Tibial artery (tissue), 4 donors: ENCODE data around the gene SNRNP27.

Experiments used
- DNase-seq, 2 donors: peaks; one replicate each; pipeline ENCODE4 v3.0.0-alpha.2; 2019
- H3K27ac ChIP-seq, 2 donors: fragments of 200-600 bp; sonication (generic) in 1 of 2; 1 replicate in 1 of 2; 2 replicates in 1 of 2; pipeline ENCODE4 v1.5.1; 2018 to 2019; ENCODE audit warnings: mild to moderate bottlenecking in 1 of 2
- H3K27me3 ChIP-seq, 2 donors: fragments of 200-600 bp; sonication (generic) in 1 of 2; one replicate each; pipeline versions ENCODE4 v1.5.1 to v1.6.0; 2016 to 2019
- H3K36me3 ChIP-seq, 3 donors: fragments of 200-600 bp; sonication (generic) in 2 of 3; one replicate each; pipeline ENCODE4 v1.5.1; 2016 to 2019; ENCODE audit warnings: mild to moderate bottlenecking in 2 of 3
- H3K4me1 ChIP-seq, 4 donors: fragments of 200-600 bp; sonication (generic) in 2 of 4; 1 replicate in 3 of 4; 2 replicates in 1 of 4; pipeline ENCODE4 v1.5.1; 2016 to 2019
- H3K4me3 ChIP-seq, 2 donors: fragments of 200-600 bp; sonication (generic) in 1 of 2; 1 replicate in 1 of 2; 2 replicates in 1 of 2; pipeline ENCODE4 v1.5.1; 2018 to 2019; ENCODE audit warnings: mild to moderate bottlenecking in 2 of 2
- H3K9me3 ChIP-seq, 3 donors: fragments of 200-600 bp; sonication (generic) in 1 of 3; one replicate each; pipeline ENCODE4 v1.5.1; 2016 to 2019
- intact Hi-C: fragments of 100-400 bp; cut with DNase I; formaldehyde crosslinking; loops from one replicate; pipeline ENCODE4 v1.15.0; 2023; ENCODE audit warnings: low total_unique reads
- TF ChIP-seq, protein P1 (sequence below), 2 experiments: fragments of 200-600 bp in 1 of 2; fragments of 450-650 bp in 1 of 2; IDR thresholded peaks; one replicate each; pipeline ENCODE4 v1.5.1; 2017 to 2019; ENCODE audit warnings: antibody characterized with exemption in 2 of 2, mild to moderate bottlenecking in 1 of 2, moderate library complexity in 1 of 2

The SNRNP27 gene

DNA sequence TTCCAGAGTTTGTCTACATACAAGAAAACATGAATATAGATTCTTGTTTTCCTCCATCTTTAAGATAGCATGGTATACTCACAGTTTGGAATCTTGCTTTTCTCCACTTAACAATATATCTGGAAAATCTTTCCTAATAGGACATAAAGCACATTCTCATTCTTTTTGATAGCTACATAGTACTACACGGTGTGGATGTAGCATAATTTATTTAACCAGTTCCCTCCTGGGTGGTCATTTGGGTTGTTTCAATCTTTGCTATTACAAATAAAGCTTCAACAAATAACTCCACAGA lies 40.8 kb downstream of the SNRNP27 start:
- TF ChIP-seq, protein P1, sequence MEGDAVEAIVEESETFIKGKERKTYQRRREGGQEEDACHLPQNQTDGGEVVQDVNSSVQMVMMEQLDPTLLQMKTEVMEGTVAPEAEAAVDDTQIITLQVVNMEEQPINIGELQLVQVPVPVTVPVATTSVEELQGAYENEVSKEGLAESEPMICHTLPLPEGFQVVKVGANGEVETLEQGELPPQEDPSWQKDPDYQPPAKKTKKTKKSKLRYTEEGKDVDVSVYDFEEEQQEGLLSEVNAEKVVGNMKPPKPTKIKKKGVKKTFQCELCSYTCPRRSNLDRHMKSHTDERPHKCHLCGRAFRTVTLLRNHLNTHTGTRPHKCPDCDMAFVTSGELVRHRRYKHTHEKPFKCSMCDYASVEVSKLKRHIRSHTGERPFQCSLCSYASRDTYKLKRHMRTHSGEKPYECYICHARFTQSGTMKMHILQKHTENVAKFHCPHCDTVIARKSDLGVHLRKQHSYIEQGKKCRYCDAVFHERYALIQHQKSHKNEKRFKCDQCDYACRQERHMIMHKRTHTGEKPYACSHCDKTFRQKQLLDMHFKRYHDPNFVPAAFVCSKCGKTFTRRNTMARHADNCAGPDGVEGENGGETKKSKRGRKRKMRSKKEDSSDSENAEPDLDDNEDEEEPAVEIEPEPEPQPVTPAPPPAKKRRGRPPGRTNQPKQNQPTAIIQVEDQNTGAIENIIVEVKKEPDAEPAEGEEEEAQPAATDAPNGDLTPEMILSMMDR (IDR thresholded peaks at IDR 0.05): no peak
- no peak for DNase-seq
- peak overlapping the region; percentile 18 to 66 for H3K27ac ChIP-seq
- no peak overlapping the region for H3K4me3 ChIP-seq
- intact Hi-C loops: loop anchor here (5.0 kb wide), 1 partner anchor 133 kb away; no protein-coding TSS in a partner anchor
- peaks cover 0 to 38% (median 22%) of the 10 kb centered on the region in 4 donors for H3K4me1 ChIP-seq
- H3K9me3 ChIP-seq: no peaks in the 10 kb centered on the region
- H3K27me3 ChIP-seq: no peaks in the 10 kb centered on the region
- H3K36me3 ChIP-seq: peaks cover 42 to 45% (median 43%) of the 10 kb centered on the region in 3 donors

DNA sequence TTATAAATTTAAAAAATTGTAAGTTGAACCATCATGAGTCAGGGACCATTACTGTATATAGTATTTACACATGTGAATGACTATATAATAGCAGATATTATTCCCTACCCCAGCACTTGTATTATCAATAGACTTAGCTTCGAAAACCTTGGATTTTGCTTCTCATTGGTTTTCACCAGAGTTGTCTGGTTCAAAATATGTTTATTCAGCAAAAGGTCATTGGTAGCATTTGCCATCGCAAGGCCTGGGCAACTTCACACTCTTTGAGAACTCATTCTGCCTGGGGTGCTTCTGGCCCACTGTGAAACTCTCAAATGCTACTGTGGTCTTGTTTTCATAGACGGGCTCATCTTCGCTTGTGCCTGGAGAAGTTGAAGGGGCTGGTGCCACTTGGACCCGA lies 41.3 kb downstream of the SNRNP27 start:
- no peak for DNase-seq
- Histone ChIP-seq H3K27me3 (no peaks in the 10 kb centered on the region), H3K9me3 (no peaks in the 10 kb centered on the region), H3K4me3 (no peak overlapping the region), H3K27ac (peak overlapping the region in 1 of 2 donors; percentile 66), H3K4me1 (peaks cover 0 to 38% (median 22%) of the 10 kb centered on the region in 4 donors), H3K36me3 (peaks cover 44 to 50% (median 46%) of the 10 kb centered on the region in 3 donors)
- TF ChIP-seq, protein P1 (IDR thresholded peaks at IDR 0.05): no peak
- intact Hi-C loops: no loop called here

DNA sequence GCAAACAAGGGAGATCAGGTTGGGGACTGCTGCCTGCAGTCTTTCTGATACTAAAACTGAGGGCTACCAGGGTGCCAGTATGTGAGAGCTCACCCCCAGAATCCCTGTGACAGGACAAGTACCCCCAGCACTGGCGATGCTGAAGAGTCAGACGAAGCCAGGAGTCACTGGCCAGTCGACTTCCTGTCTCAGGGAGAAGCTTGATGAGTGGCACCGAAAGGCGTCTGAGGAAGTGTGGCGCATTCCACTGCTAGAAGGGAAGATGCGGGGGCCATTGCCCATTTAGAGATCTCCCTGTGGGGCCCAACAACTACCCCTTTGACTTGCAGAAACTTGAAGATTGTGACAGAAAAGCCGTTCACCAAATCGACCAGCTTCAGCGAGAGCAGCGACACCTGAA lies 43.1 kb downstream of the SNRNP27 start:
- Histone ChIP-seq H3K27me3 (no peaks in the 10 kb centered on the region), H3K9me3 (no peaks in the 10 kb centered on the region), H3K4me1 (peaks cover 0 to 33% (median 19%) of the 10 kb centered on the region in 4 donors), H3K4me3 (no peak overlapping the region), H3K27ac (no peak overlapping the region), H3K36me3 (peaks cover 44 to 69% (median 46%) of the 10 kb centered on the region in 3 donors)
- intact Hi-C loops: no loop called here
- no peak for DNase-seq
- TF ChIP-seq, protein P1 (IDR thresholded peaks at IDR 0.05): no peak

DNA sequence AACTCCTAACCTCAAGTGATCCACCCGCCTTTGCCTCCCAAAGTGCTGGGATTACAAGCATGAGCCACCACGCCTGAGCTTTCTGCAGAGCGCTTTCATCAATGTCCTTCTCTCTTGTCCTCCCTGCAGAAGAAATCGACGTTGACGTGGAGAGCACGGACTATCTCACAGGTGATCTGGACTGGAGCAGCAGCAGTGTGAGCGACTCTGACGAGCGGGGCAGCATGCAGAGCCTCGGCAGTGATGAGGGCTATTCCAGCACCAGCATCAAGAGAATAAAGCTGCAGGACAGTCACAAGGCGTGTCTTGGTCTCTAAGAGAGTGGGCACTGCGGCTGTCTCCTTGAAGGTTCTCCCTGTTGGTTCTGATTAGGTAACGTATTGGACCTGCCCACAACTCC lies 44.2 kb downstream of the SNRNP27 start:
- H3K36me3 ChIP-seq: peaks cover 44 to 79% (median 56%) of the 10 kb centered on the region in 3 donors
- intact Hi-C loops: no loop called here

DNA sequence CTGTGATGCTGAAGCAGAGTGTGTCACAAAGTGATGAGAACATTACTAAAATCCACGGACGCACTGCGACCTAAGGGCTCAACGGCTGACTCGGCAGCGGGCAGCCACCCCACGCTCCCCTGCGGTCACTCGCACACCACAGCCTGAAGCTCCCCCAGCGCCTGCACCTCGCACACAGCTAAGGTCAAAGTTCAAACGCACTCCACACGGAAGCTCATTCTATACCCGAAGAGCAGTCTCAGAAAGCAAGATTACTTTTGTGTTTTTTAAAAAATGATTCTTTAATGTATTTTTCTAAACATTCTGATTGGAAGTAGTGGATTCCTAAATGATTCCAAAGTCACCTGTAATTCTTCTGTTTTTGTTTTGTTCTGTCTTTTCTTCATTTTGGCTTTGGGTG lies 46.0 kb downstream of the SNRNP27 start:
- no peak for DNase-seq
- intact Hi-C loops: no loop called here
- TF ChIP-seq, protein P1 (IDR thresholded peaks at IDR 0.05): no peak

More for the DNA sequence above, 44.2 kb downstream of the SNRNP27 start:
- H3K4me1 ChIP-seq: peaks cover 0 to 23% (median 12%) of the 10 kb centered on the region in 4 donors
- H3K4me3 ChIP-seq: no peak overlapping the region
- no peak overlapping the region for H3K27ac ChIP-seq
- H3K27me3 ChIP-seq: no peaks in the 10 kb centered on the region
- TF ChIP-seq, protein P1 (IDR thresholded peaks at IDR 0.05): no peak
- DNase-seq: no peak
- H3K9me3 ChIP-seq: no peaks in the 10 kb centered on the region

DNA sequence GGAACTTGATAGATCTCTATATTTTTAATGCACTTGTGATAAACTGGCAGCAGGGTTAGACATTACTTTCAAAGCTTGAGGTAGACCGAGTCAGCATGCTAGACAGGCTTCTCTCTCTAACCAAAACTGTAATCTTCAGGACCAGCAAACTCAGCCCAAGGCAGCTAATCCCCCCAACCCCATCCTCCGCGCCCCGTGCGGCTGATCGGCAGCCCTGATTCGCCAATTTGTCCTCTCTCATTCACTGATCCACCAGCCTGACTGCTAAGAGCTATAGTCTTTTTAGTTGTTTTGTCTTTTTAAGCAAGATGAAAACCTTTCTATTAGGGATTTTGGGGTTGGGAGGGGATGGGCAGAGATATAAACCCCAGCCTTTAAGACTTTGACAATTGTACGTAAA lies 46.9 kb downstream of the SNRNP27 start:
- Histone ChIP-seq H3K27ac (no peak overlapping the region), H3K4me3 (no peak overlapping the region), H3K27me3 (no peaks in the 10 kb centered on the region), H3K9me3 (no peaks in the 10 kb centered on the region), H3K4me1 (no peaks in the 10 kb centered on the region), H3K36me3 (peaks cover 37 to 81% (median 59%) of the 10 kb centered on the region in 3 donors)
- intact Hi-C loops: no loop called here
- no peak for DNase-seq
- TF ChIP-seq, protein P1 (IDR thresholded peaks at IDR 0.05): no peak

More for the DNA sequence above, 46.0 kb downstream of the SNRNP27 start:
- H3K27ac ChIP-seq: no peak overlapping the region
- peaks cover 0 to 5% (median 0%) of the 10 kb centered on the region in 4 donors for H3K4me1 ChIP-seq
- H3K4me3 ChIP-seq: no peak overlapping the region
- no peaks in the 10 kb centered on the region for H3K27me3 ChIP-seq
- peaks cover 44 to 88% (median 67%) of the 10 kb centered on the region in 3 donors for H3K36me3 ChIP-seq
- no peaks in the 10 kb centered on the region for H3K9me3 ChIP-seq
